GM19043 (cell line): ENCODE data around the gene SPATA31D3.
"Not testable (repeated sequence)": the region's sequence is repeated elsewhere in the genome, so short reads cannot be mapped to it uniquely, and the experiment has no call there.

Source experiments
- ATAC-seq: cut with Tn5 transposase; IDR thresholded peaks from one replicate; pipeline ENCODE4 v1.9.1; 2021; ENCODE audit warnings: low read depth; ENCODE audit not compliant: unreplicated experiment

The SPATA31D3 gene

GRCh38 chr9:81974764-81975163 is 31.5 kb downstream of the SPATA31D3 start:
- no peak for ATAC-seq

DNA sequence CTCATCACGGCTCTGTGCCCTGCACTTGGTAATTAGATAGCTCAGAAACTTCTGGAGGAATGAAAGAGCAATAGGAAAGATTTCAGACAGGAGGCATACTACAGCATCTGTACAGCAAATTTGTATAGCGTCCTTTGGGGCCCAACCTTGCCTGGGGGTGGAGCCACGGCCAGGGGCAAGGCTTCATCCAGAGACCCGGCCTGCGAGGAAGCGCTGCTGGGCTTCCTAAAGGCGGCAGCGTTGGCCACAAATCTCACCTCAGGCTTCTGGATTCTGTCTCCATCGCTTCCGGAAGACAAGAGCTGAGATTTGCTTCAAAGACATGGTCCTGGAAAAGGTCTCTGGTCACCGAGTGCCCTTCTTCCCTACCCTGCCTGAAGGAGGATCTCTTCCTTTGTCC is 33.1 kb downstream of the SPATA31D3 start:
- no peak for ATAC-seq

DNA sequence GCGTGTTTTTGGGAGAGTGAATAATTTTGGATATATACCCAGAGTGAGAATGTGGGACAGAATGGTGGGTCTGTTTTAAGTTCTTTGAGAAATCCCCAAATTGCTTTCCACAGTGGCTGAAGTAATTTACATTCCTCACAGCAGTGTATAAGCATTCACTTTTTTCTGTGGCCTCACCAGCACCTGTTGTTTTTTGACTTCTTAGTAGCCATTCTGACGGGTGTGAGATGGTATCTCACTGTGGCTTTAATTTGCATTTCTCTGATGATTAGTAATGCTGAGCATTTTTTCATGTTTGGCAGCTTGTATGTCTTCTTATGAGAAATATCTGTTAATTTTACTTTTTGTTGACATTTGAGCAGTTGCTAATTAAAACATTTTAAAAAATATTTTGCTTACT is 35.9 kb downstream of the SPATA31D3 start:
- peak; percentile 49 for ATAC-seq

GRCh38 chr9:81980568-81980967 is 37.3 kb downstream of the SPATA31D3 start:
- no peak for ATAC-seq

DNA sequence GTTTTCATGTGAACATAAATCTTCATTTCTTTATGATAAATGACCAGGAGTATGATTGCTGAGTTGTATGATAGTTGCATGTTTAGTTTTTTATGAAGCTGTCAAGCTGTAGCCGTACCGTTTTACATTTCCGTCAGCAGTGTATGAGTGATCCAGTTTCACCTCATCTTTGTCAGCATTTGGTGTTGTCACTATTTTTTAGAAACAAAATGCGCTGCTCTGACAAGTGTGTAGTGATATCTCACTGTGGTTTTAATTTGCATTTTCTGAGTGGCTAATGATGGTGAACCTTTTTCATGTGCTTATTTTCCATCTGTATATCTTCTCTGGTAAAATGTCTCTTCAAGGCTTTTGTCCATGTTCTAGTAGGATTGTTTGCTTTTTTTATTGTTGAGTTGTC is 38.6 kb downstream of the SPATA31D3 start:
- ATAC-seq, result no peak

DNA sequence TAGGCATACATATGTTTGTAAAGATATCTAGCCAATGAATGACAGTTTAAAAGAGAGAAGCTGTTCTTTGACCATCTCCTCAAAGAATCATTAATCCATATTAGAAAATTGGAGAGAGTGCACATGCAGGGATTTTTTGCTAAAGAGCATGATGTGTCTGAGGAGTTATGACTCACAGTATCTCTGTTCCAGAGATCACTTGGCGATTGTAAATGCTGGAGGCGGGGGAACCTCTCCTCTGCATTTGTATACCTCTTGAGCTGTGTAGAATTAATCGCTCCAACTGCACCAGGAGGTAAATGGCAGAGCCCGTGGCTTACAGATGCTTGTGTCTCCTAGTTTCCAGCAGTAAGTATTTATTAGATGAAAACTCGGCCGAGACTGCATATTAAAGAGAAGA is 41.6 kb downstream of the SPATA31D3 start:
- no peak for ATAC-seq

DNA sequence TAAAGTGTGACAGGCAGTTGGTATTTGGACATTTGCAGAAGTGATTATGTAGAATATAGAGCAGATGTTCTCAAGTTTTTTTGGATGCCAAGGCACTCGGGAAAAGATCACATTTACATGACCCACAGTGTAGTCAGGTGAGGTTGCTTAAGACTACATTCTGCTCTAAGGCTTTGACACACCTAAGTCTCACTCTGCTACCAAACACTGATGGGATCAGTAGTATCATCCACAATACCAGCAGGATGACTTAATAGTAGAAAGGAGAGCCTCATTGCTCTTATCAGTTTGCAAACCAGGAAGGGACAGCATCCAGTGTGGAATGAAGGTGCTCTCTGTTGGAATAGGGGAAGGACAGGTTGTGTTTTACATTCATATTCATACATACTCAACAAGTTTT is 42.8 kb downstream of the SPATA31D3 start:
- ATAC-seq, result no peak

DNA sequence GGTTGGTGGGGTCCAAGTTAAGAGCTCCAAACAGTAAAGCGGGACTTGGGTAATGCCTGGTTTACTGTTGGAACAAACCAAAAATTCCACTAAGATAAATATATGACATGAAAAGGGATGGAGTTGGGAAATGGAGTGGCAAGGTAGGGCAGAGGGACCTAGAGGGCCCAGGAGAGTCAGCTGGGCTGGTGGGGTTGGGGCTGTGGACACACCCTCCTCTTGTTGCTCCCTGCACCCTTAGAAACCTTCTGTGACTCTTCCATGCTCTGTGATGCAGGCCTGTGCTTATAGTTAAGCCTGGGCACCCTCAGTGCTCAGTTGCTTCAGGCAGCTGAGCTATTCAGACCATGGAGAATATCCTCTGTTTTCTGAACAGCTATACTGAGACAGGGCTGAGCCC is 45.2 kb downstream of the SPATA31D3 start, which contains the start of gene SPATA31D1:
SPATA31D1 (plus strand) TSS at position 301 of the 400 bp plus-strand sequence; CDS start at position 348, 47 bp downstream.
- not testable (repeated sequence) for ATAC-seq

- ATAC-seq, result no peak
These were observed 46.4 kb downstream of the SPATA31D3 start for GRCh38 chr9:81989700-81990099.

DNA sequence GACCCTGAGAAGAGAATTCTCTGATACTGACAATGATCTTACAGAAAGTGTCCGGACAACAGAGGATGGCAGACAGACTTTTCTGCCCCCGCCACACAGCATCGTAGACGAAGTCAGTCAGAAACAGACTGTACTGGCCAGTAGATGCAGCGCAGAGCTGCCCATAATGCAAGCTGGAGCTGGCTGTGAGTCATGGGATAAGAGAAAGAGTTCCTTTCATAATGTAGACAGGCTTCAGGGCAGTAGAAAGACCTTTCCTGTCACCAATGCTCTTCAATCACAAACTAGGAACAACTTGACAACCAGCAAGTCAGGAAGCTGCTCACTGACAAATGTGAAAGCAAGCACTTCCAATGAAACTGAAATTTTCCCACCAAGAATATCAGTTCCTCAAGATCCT is 50.4 kb downstream of the SPATA31D3 start:
- no peak for ATAC-seq
